Ureter (tissue), 1 donor: Measurements from ENCODE around the gene HSD17B4. TPM values are rescaled to one million over a fixed set of nuclear protein-coding genes. Genes with fewer than 3 reads are reported as not detected.

Source experiments
- total RNA-seq: library from RNA; stranded (reverse); gene quantifications from one replicate; pipeline ENCODE4 v1.2.4, GENCODE V29; 2023
- donor health status: DM: yes; HTN: yes; CAD: no.

The HSD17B4 gene
- total RNA-seq, 1 donor from 2014 or later: 438 TPM

Other genes with a start within 250 kb of the HSD17B4 start
- gene TNFAIP8, start 96.5 kb upstream of the HSD17B4 start, total RNA-seq: 25.3 TPM
- not detected for gene FAM170A, start 177.1 kb downstream of the HSD17B4 start, total RNA-seq